Mesendoderm (in vitro differentiated cells): ENCODE measurements around the gene AGPS.

Experiments
- DNase-seq: peaks from one replicate; pipeline ENCODE4 v3.0.0; 2013
- H2AK5ac ChIP-seq: 2 replicates; pipeline ENCODE4 v1.6.1; 2013; ENCODE audit warnings: low read length, inconsistent platforms
- H2BK120ac ChIP-seq: 2 replicates; pipeline ENCODE4 v1.6.1; 2013; ENCODE audit warnings: low read depth, mild to moderate bottlenecking, low read length, moderate library complexity, mixed read lengths
- H2BK15ac ChIP-seq: replicated peaks from 2 replicates; pipeline ENCODE4 v1.6.1; 2013; ENCODE audit warnings: low read depth, mild to moderate bottlenecking, moderate library complexity
- H2BK5ac ChIP-seq: 2 replicates; pipeline ENCODE4 v1.6.1; 2013; ENCODE audit warnings: low read length, inconsistent platforms
- H3K18ac ChIP-seq: 2 replicates; pipeline ENCODE4 v1.6.1; 2013; ENCODE audit warnings: mild to moderate bottlenecking, low read length, mixed read lengths
- H3K23ac ChIP-seq: one replicate; pipeline ENCODE4 v1.6.1; 2013; ENCODE audit warnings: low read length
- H3K27ac ChIP-seq: 2 replicates; pipeline ENCODE4 v1.5.1; 2013; ENCODE audit warnings: low read depth, mild to moderate bottlenecking, inconsistent platforms, low read length, moderate library complexity
- H3K27me3 ChIP-seq: 2 replicates; pipeline ENCODE4 v1.6.1; 2013; ENCODE audit warnings: low read length, control low read depth, mild to moderate bottlenecking, inconsistent platforms; ENCODE audit not compliant: insufficient read depth, poor library complexity
- H3K36me3 ChIP-seq: 2 replicates; pipeline ENCODE4 v1.6.1; 2013; ENCODE audit warnings: low read length, inconsistent platforms; ENCODE audit not compliant: control insufficient read depth, insufficient read depth
- H3K4ac ChIP-seq: one replicate; pipeline ENCODE4 v1.6.1; 2013; ENCODE audit warnings: low read depth, mild to moderate bottlenecking, low read length, moderate library complexity
- H3K4me1 ChIP-seq: 2 replicates; pipeline ENCODE4 v1.6.1; 2013; ENCODE audit warnings: low read depth, low read length, inconsistent platforms; ENCODE audit not compliant: control insufficient read depth
- H3K4me2 ChIP-seq: 2 replicates; pipeline ENCODE4 v1.6.1; 2013; ENCODE audit warnings: low read length
- H3K4me3 ChIP-seq: 2 replicates; pipeline ENCODE4 v1.5.1; 2013; ENCODE audit warnings: mild to moderate bottlenecking, low read length
- H3K56ac ChIP-seq: one replicate; pipeline ENCODE4 v1.6.1; 2013; ENCODE audit warnings: low read length
- H3K79me1 ChIP-seq: 2 replicates; pipeline ENCODE4 v1.6.1; 2013; ENCODE audit warnings: low read length, inconsistent platforms
- H3K79me2 ChIP-seq: 2 replicates; pipeline ENCODE4 v1.6.1; 2013; ENCODE audit warnings: mild to moderate bottlenecking, low read length; ENCODE audit not compliant: control insufficient read depth, insufficient read depth
- H3K9ac ChIP-seq: 2 replicates; pipeline ENCODE4 v1.6.1; 2013; ENCODE audit warnings: low read length, inconsistent platforms
- H4K5ac ChIP-seq: one replicate; pipeline ENCODE4 v1.6.1; 2013; ENCODE audit warnings: low read length
- H4K8ac ChIP-seq: one replicate; pipeline ENCODE4 v1.6.1; 2013; ENCODE audit warnings: low read depth, mild to moderate bottlenecking, control low read depth, low read length, moderate library complexity
- WGBS: extraction: QIAGEN DNeasy Blood & Tissue Kit; methylation state at CpG from one replicate; pipeline ENCODE4 v1.1.7; 2013; ENCODE audit warnings: low lambda C conversion rate, missing lambda C conversion rate; ENCODE audit not compliant: insufficient coverage; ENCODE audit errors: extremely low coverage; 5-methylcytosine and 5-hydroxymethylcytosine counted together

AGPS gene

DNA sequence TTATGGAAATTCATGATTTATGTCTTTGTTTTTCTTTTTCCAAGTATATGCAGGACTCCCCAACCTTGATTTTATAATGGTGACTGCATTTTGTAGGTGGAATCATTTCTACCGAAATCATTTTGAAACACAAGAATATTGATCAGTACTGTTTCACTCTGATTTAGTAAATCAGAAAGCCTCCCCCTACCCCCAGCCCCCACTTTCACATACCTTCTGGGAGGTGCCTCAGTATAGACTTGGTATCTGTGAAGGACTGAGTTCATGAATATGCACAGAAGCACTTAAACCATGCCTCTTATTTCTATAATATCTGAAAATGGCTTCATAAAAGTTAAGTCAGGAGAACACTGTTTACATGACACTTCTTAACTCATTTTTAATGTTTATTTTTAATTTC is 147.7 kb downstream of the AGPS start:
- H2BK5ac ChIP-seq, result no peak overlapping the region
- H3K18ac ChIP-seq, result no peak overlapping the region
- no peak overlapping the region for H3K27ac ChIP-seq
- no CpG with 5 or more reads among the region's 1 CpG for WGBS
- no peaks in the 10 kb centered on the region for H3K79me1 ChIP-seq
- H3K4me2 ChIP-seq, result no peak overlapping the region
- no peak overlapping the region for H3K4ac ChIP-seq
- no peak overlapping the region for H4K8ac ChIP-seq
- no peak overlapping the region for H2AK5ac ChIP-seq
- no peak overlapping the region for H3K23ac ChIP-seq
- no peak overlapping the region for H2BK15ac ChIP-seq
- H3K4me1 ChIP-seq, result peaks cover 3% of the 10 kb centered on the region
- no peaks in the 10 kb centered on the region for H3K79me2 ChIP-seq
- no peak overlapping the region for H2BK120ac ChIP-seq
- no peak for DNase-seq
- H3K36me3 ChIP-seq, result no peaks in the 10 kb centered on the region
- H3K4me3 ChIP-seq, result no peak overlapping the region
- no peak overlapping the region for H3K56ac ChIP-seq
- no peak overlapping the region for H3K9ac ChIP-seq
- H3K27me3 ChIP-seq, result no peaks in the 10 kb centered on the region
- H4K5ac ChIP-seq, result no peak overlapping the region

- H3K27me3 ChIP-seq, result no peaks in the 10 kb centered on the region
- no peak overlapping the region for H3K4me3 ChIP-seq
- no peak overlapping the region for H4K8ac ChIP-seq
- no peaks in the 10 kb centered on the region for H3K36me3 ChIP-seq
- no peak overlapping the region for H3K18ac ChIP-seq
- H3K79me1 ChIP-seq, result no peaks in the 10 kb centered on the region
- H2BK5ac ChIP-seq, result no peak overlapping the region
- H3K23ac ChIP-seq, result no peak overlapping the region
- H3K4ac ChIP-seq, result no peak overlapping the region
- no peak overlapping the region for H3K27ac ChIP-seq
- no peak overlapping the region for H3K4me2 ChIP-seq
- no peak overlapping the region for H3K9ac ChIP-seq
- no peak overlapping the region for H2BK15ac ChIP-seq
- H3K56ac ChIP-seq, result no peak overlapping the region
- no peak overlapping the region for H4K5ac ChIP-seq
- no peaks in the 10 kb centered on the region for H3K79me2 ChIP-seq
- peaks cover 2% of the 10 kb centered on the region for H3K4me1 ChIP-seq
- DNase-seq, result no peak
- H2BK120ac ChIP-seq, result no peak overlapping the region
- no peak overlapping the region for H2AK5ac ChIP-seq
Observed at GRCh38 chr2:177541258-177541991, 148.9 kb downstream of the AGPS start.

- H3K23ac ChIP-seq, result no peak overlapping the region
Observed at GRCh38 chr2:177542396-177542795, 149.8 kb downstream of the AGPS start.

DNA sequence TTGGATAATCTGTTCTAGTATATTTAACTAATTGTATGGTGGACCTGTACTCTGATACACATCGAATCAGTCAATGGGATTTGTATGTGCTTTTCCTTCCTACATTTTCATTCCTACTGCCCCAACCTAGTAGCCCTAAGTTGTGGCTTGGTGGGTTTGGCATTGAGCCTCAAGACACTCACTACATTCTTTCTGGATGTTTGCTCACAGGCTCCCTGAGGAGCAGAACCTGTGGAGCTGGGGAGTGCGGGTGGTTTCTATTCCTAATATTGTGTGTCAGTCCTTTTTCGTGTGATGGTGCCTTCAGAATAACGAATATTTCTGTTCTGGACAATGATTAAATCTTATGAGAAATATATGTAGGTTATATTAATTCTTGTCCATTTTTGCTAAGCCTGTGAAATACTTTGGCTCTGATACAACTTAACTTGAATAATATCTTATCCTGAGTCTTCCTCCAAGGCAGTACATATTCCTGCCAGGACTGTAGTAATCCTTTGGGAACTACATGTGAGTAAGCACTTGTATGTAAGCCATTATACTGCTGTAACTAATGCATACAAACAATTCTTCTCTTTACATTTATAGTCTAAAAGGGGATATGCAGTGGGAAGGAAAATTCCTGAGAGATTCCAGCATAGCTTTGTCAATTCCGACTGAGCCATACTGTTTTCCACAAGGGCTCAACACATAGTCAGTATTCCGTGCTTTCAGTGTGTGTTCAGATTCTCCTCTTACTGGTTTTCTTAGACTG is 150.6 kb downstream of the AGPS start:
- Histone ChIP-seq H3K9ac (no peak overlapping the region), H3K4ac (no peak overlapping the region), H2BK120ac (no peak overlapping the region), H3K79me2 (no peaks in the 10 kb centered on the region), H3K4me1 (no peaks in the 10 kb centered on the region), H3K27ac (no peak overlapping the region), H2BK15ac (no peak overlapping the region), H3K27me3 (no peaks in the 10 kb centered on the region), H2AK5ac (no peak overlapping the region), H3K18ac (no peak overlapping the region), H3K79me1 (no peaks in the 10 kb centered on the region), H3K4me3 (no peak overlapping the region), H3K23ac (no peak overlapping the region), H3K36me3 (no peaks in the 10 kb centered on the region), H2BK5ac (no peak overlapping the region), H4K5ac (no peak overlapping the region), H4K8ac (no peak overlapping the region), H3K56ac (no peak overlapping the region), H3K4me2 (no peak overlapping the region)
- WGBS, result no CpG with 5 or more reads among the region's 6 CpGs
- no peak for DNase-seq

More at GRCh38 chr2:177542396-177542795, 149.8 kb downstream of the AGPS start:
- H4K5ac ChIP-seq, result no peak overlapping the region
- no peak overlapping the region for H3K4ac ChIP-seq
- no peak overlapping the region for H2AK5ac ChIP-seq
- no peak overlapping the region for H3K4me2 ChIP-seq
- no peak overlapping the region for H3K4me3 ChIP-seq
- H2BK15ac ChIP-seq, result no peak overlapping the region
- no peak overlapping the region for H4K8ac ChIP-seq
- H3K79me2 ChIP-seq, result no peaks in the 10 kb centered on the region
- no peak overlapping the region for H3K27ac ChIP-seq
- no peaks in the 10 kb centered on the region for H3K36me3 ChIP-seq
- H2BK120ac ChIP-seq, result no peak overlapping the region
- H3K9ac ChIP-seq, result no peak overlapping the region
- H2BK5ac ChIP-seq, result no peak overlapping the region
- H3K18ac ChIP-seq, result no peak overlapping the region
- H3K4me1 ChIP-seq, result no peaks in the 10 kb centered on the region
- H3K27me3 ChIP-seq, result no peaks in the 10 kb centered on the region
- no peak for DNase-seq
- H3K79me1 ChIP-seq, result no peaks in the 10 kb centered on the region
- no peak overlapping the region for H3K56ac ChIP-seq

DNA sequence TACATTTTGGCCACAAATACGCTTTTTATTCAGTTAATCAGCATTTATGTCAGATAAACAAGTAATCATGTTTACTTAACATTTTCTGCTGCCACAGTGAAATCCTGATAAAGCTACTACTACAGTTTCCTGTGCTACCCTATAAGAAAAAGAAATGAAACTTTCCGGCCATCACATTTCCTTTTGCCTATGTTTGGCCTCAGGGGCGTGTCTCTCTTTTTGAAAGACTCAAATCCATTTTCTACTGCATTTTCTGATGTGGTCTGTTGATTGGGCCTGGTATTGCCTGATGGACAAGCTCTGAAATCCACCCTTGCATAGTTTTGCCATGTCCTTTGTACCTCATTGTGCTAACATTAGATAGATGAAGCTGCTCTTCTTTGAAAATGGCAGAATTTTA is 152.6 kb downstream of the AGPS start:
- H4K5ac ChIP-seq, result no peak overlapping the region
- H3K23ac ChIP-seq, result no peak overlapping the region
- no peak overlapping the region for H2AK5ac ChIP-seq
- WGBS, result no CpG with 5 or more reads among the region's 3 CpGs
- H3K56ac ChIP-seq, result no peak overlapping the region
- no peaks in the 10 kb centered on the region for H3K27me3 ChIP-seq
- no peak overlapping the region for H2BK5ac ChIP-seq
- no peak overlapping the region for H3K4me2 ChIP-seq
- DNase-seq, result no peak
- no peak overlapping the region for H3K9ac ChIP-seq
- no peak overlapping the region for H3K27ac ChIP-seq
- no peaks in the 10 kb centered on the region for H3K79me1 ChIP-seq
- H2BK15ac ChIP-seq, result no peak overlapping the region
- no peak overlapping the region for H3K4me3 ChIP-seq
- H3K4ac ChIP-seq, result no peak overlapping the region
- no peaks in the 10 kb centered on the region for H3K79me2 ChIP-seq
- H3K4me1 ChIP-seq, result no peaks in the 10 kb centered on the region
- H4K8ac ChIP-seq, result no peak overlapping the region
- H3K18ac ChIP-seq, result no peak overlapping the region
- no peak overlapping the region for H2BK120ac ChIP-seq
- no peaks in the 10 kb centered on the region for H3K36me3 ChIP-seq
